Measurements from ENCODE around the gene HPGDS. TPM values are rescaled to one million over a fixed set of nuclear protein-coding genes. Genes with fewer than 3 reads are reported as not detected.

The HPGDS gene
- total and polyA plus RNA-seq, 8 donors = 0.16 to 2.9 (median 0.54) TPM

- Histone ChIP-seq H3K27ac (no peak overlapping the region), H3K36me3 (no peaks in the 10 kb centered on the region), H3K27me3 (no peaks in the 10 kb centered on the region), H3K4me1 (no peaks in the 10 kb centered on the region), H3K9me3 (no peaks in the 10 kb centered on the region), H3K4me3 (no peak overlapping the region)
- WGBS, 2 donors = 64 to 72% methylated on average over 4 of the region's 4 CpGs
- TF ChIP-seq CTCF (IDR thresholded peaks at IDR 0.05) = no peak
- FAIRE-seq (no peak), ATAC-seq (no peak), DNase-seq (no peak)
- intact Hi-C loops (cut with DNase I) = no loop called here
These were observed 29.8 kb upstream of the HPGDS start for GRCh38 chr4:94372228-94372978.

GRCh38 chr4:94371290-94371689 lies 28.7 kb upstream of the HPGDS start:
- intact Hi-C loops (cut with DNase I) = no loop called here
- Histone ChIP-seq H3K9me3 (no peaks in the 10 kb centered on the region), H3K4me1 (no peaks in the 10 kb centered on the region), H3K36me3 (no peaks in the 10 kb centered on the region), H3K27me3 (no peaks in the 10 kb centered on the region), H3K27ac (no peak overlapping the region), H3K4me3 (no peak overlapping the region)
- ATAC-seq (no peak), FAIRE-seq (no peak), DNase-seq (no peak)
- no peak for TF ChIP-seq CTCF (IDR thresholded peaks at IDR 0.05)

- intact Hi-C loops (cut with DNase I) = no loop called here
- Histone ChIP-seq H3K9me3 (no peaks in the 10 kb centered on the region), H3K4me1 (no peaks in the 10 kb centered on the region), H3K27me3 (no peaks in the 10 kb centered on the region), H3K27ac (no peak overlapping the region), H3K36me3 (no peaks in the 10 kb centered on the region), H3K4me3 (no peak overlapping the region)
- WGBS, 2 donors = 84 to 86% methylated on average over 6 of the region's 6 CpGs
- FAIRE-seq (no peak), DNase-seq (no peak), ATAC-seq (no peak)
- no peak for TF ChIP-seq CTCF (IDR thresholded peaks at IDR 0.05)
These were observed 28.1 kb upstream of the HPGDS start for GRCh38 chr4:94370533-94371254.

- WGBS, 2 donors = 86 to 89% methylated on average over 2 of the region's 2 CpGs
- Histone ChIP-seq H3K27me3 (no peaks in the 10 kb centered on the region), H3K4me1 (no peaks in the 10 kb centered on the region), H3K9me3 (no peaks in the 10 kb centered on the region), H3K4me3 (no peak overlapping the region), H3K36me3 (no peaks in the 10 kb centered on the region), H3K27ac (no peak overlapping the region)
- ATAC-seq = no peak
- FAIRE-seq = no peak
- TF ChIP-seq CTCF (IDR thresholded peaks at IDR 0.05) = no peak
- no peak for DNase-seq
- intact Hi-C loops (cut with DNase I) = no loop called here
These were observed 26.4 kb upstream of the HPGDS start for GRCh38 chr4:94369046-94369445.

- WGBS, 2 donors = 95 to 97% methylated on average over 1 of the region's 1 CpG
- intact Hi-C loops (cut with DNase I) = no loop called here
- no peak for ATAC-seq
- no peak for FAIRE-seq
- Histone ChIP-seq H3K27ac (no peak overlapping the region), H3K36me3 (no peaks in the 10 kb centered on the region), H3K4me3 (no peak overlapping the region), H3K4me1 (no peaks in the 10 kb centered on the region), H3K9me3 (no peaks in the 10 kb centered on the region), H3K27me3 (no peaks in the 10 kb centered on the region)
- TF ChIP-seq CTCF (IDR thresholded peaks at IDR 0.05) = no peak
- DNase-seq = no peak
These were observed 25.8 kb upstream of the HPGDS start for GRCh38 chr4:94368459-94368858.
